Neural cell (in vitro differentiated cells): Measurements from ENCODE around the gene SIGLEC10. TPM values are rescaled to one million over a fixed set of nuclear protein-coding genes. Genes with fewer than 3 reads are reported as not detected.

Source experiments
- H2AFZ ChIP-seq: fragments of 200-600, 300-800 bp; sonication (generic), shearing (Covaris generic); 2 replicates; pipeline ENCODE4 v1.6.0; 2014; ENCODE audit warnings: low read depth, mild to moderate bottlenecking, antibody characterized with exemption, low read length, moderate library complexity
- H3F3A ChIP-seq: fragments of 200-600 bp; shearing (Covaris generic); 2 replicates; pipeline ENCODE4 v1.6.1; 2016; ENCODE audit warnings: mild to moderate bottlenecking, moderate library complexity, mixed read lengths, antibody characterized with exemption, low read length; ENCODE audit not compliant: insufficient read depth, poor library complexity, severe bottlenecking
- H3K27ac ChIP-seq: fragments of 200-600, 300-800 bp; sonication (generic), shearing (Covaris generic); 2 replicates; pipeline ENCODE4 v1.5.1; 2014; ENCODE audit warnings: mild to moderate bottlenecking, low read length, moderate library complexity
- H3K27me3 ChIP-seq: fragments of 300-800, 200-600 bp; sonication (generic), shearing (Covaris generic); 2 replicates; pipeline ENCODE4 v1.6.0; 2014; ENCODE audit warnings: mild to moderate bottlenecking, low read depth, low read length, moderate library complexity; ENCODE audit not compliant: insufficient read depth
- H3K36me3 ChIP-seq: fragments of 300-800, 200-600 bp; sonication (generic), shearing (Covaris generic); 2 replicates; pipeline ENCODE4 v1.5.1; 2014; ENCODE audit warnings: mild to moderate bottlenecking, antibody characterized with exemption, low read length, moderate library complexity; ENCODE audit not compliant: insufficient read depth
- H3K4me2 ChIP-seq: fragments of 300-800, 200-600 bp; sonication (generic), shearing (Covaris generic); 2 replicates; pipeline ENCODE4 v1.6.0; 2014; ENCODE audit warnings: mild to moderate bottlenecking, low read length
- H3K4me3 ChIP-seq: fragments of 300-800, 200-600 bp; sonication (generic), shearing (Covaris generic); 2 replicates; pipeline ENCODE4 v1.5.1; 2014; ENCODE audit warnings: mild to moderate bottlenecking, low read length, moderate library complexity
- H3K79me2 ChIP-seq: fragments of 200-600 bp; shearing (Covaris generic); replicated peaks from 2 replicates; pipeline ENCODE4 v1.6.0; 2014; ENCODE audit warnings: mild to moderate bottlenecking, low read length, moderate library complexity; ENCODE audit not compliant: insufficient read depth
- H3K9ac ChIP-seq: fragments of 300-800, 200-600 bp; sonication (generic), shearing (Covaris generic); 2 replicates; pipeline ENCODE4 v1.6.1; 2016; ENCODE audit warnings: mild to moderate bottlenecking, low read length, mixed read lengths
- H3K9me2 ChIP-seq: fragments of 200-600 bp; shearing (Covaris generic); 2 replicates; pipeline ENCODE4 v1.6.1; 2016; ENCODE audit warnings: mild to moderate bottlenecking, low read length, mixed read lengths; ENCODE audit not compliant: insufficient read depth
- H3K9me3 ChIP-seq: fragments of 200-600, 300-800 bp; sonication (generic), shearing (Covaris generic); 2 replicates; pipeline ENCODE4 v1.6.1; 2016; ENCODE audit warnings: mild to moderate bottlenecking, mixed run types, low read length, moderate library complexity, mixed read lengths
- H4K20me1 ChIP-seq: fragments of 200-600 bp; shearing (Covaris generic); 2 replicates; pipeline ENCODE4 v1.6.1; 2016; ENCODE audit warnings: mild to moderate bottlenecking, mixed run types; ENCODE audit not compliant: insufficient read depth
- EP300 ChIP-seq: fragments of 450-650 bp; conservative IDR thresholded peaks from 2 replicates; pipeline ENCODE4 v1.6.1; 2014; ENCODE audit warnings: antibody characterized with exemption, mild to moderate bottlenecking, moderate library complexity; ENCODE audit not compliant: poor library complexity, severe bottlenecking
- EZH2 ChIP-seq: fragments of 200-600, 300-800 bp; shearing (Covaris generic), sonication (generic); IDR thresholded peaks from 2 replicates; pipeline ENCODE4 v1.6.1; 2014; ENCODE audit warnings: antibody characterized with exemption, low read length, borderline replicate concordance, mild to moderate bottlenecking; ENCODE audit not compliant: insufficient read depth, poor library complexity, severe bottlenecking
- MXI1 ChIP-seq: fragments of 450-650 bp; conservative IDR thresholded peaks from 2 replicates; pipeline ENCODE4 v1.6.1; 2014; ENCODE audit warnings: antibody characterized with exemption, mild to moderate bottlenecking; ENCODE audit not compliant: poor library complexity, severe bottlenecking
- POLR2AphosphoS5 ChIP-seq: IDR thresholded peaks from 2 replicates; pipeline ENCODE4 v1.6.1; 2012
- RAD21 ChIP-seq: fragments of 450-650 bp; conservative IDR thresholded peaks from 2 replicates; pipeline ENCODE4 v1.6.1; 2014; ENCODE audit warnings: antibody characterized with exemption, mild to moderate bottlenecking, moderate library complexity
- SMC3 ChIP-seq: fragments of 450-650 bp; conservative IDR thresholded peaks from 2 replicates; pipeline ENCODE4 v1.6.1; 2014; ENCODE audit warnings: antibody characterized with exemption, mild to moderate bottlenecking, moderate library complexity; ENCODE audit not compliant: poor library complexity
- TAF1 ChIP-seq: IDR thresholded peaks from 2 replicates; pipeline ENCODE4 v1.6.1; 2012; ENCODE audit warnings: low read depth
- polyA plus RNA-seq: library from polyadenylated mRNA; depleted of rRNA; stranded (reverse); fragments of >200 nt; gene quantifications from 2 replicates; pipeline ENCODE4 v1.2.3, GENCODE V29; 2014
- TF ChIP-seq, protein P1 (sequence below): IDR thresholded peaks from 2 replicates; pipeline ENCODE4 v1.6.1; 2012; ENCODE audit warnings: borderline replicate concordance
- TF ChIP-seq, protein P2 (sequence below): fragments of 450-650 bp; IDR thresholded peaks from 2 replicates; pipeline ENCODE4 v1.5.1; 2014; ENCODE audit warnings: antibody characterized with exemption, mild to moderate bottlenecking, moderate library complexity; ENCODE audit not compliant: poor library complexity, severe bottlenecking

The SIGLEC10 gene
- polyA plus RNA-seq, 1 donor from 2014 or later = not detected

DNA sequence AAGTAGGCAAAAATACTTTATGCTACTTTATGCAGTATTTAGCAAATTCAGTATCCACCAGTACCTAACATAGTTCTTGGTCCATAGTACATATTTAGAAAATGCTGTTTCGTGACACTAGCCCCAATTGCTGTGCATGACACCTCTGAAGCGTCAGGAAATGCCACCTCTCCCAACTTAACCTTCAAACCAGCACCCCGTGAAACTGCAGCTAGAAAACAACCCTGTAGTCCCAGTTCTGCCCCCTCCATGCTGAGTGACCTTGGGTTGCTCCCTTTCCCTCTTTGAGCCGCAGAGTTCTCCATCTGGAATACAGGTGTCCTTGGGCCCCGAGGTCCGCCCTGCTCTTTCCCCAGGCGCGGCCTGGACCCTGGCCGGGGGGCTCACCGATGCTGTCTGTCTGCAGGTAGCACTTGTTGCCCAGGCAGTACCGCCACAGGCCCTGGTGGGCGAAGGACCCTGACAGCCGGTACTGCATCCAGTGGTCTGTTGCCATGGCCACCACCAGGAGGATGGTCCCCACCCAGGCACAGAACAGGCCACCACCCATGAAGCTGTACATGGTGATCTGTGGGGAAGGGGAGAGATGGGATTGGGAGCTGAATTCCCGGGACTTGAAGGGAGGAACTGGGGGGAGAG lies 30.4 kb downstream of the SIGLEC10 start:
- no peak overlapping the region for H3K27ac ChIP-seq
- no peaks in the 10 kb centered on the region for H3K36me3 ChIP-seq
- no peaks in the 10 kb centered on the region for H3K9me2 ChIP-seq
- H3K27me3 ChIP-seq = no peaks in the 10 kb centered on the region
- H3K9ac ChIP-seq = no peak overlapping the region
- H3F3A ChIP-seq = no peaks in the 10 kb centered on the region
- H3K9me3 ChIP-seq = no peaks in the 10 kb centered on the region
- H3K4me3 ChIP-seq = no peak overlapping the region
- H4K20me1 ChIP-seq = no peaks in the 10 kb centered on the region
- H3K79me2 ChIP-seq = no peaks in the 10 kb centered on the region
- TF ChIP-seq POLR2AphosphoS5 = no peak
- TF ChIP-seq, protein P1, sequence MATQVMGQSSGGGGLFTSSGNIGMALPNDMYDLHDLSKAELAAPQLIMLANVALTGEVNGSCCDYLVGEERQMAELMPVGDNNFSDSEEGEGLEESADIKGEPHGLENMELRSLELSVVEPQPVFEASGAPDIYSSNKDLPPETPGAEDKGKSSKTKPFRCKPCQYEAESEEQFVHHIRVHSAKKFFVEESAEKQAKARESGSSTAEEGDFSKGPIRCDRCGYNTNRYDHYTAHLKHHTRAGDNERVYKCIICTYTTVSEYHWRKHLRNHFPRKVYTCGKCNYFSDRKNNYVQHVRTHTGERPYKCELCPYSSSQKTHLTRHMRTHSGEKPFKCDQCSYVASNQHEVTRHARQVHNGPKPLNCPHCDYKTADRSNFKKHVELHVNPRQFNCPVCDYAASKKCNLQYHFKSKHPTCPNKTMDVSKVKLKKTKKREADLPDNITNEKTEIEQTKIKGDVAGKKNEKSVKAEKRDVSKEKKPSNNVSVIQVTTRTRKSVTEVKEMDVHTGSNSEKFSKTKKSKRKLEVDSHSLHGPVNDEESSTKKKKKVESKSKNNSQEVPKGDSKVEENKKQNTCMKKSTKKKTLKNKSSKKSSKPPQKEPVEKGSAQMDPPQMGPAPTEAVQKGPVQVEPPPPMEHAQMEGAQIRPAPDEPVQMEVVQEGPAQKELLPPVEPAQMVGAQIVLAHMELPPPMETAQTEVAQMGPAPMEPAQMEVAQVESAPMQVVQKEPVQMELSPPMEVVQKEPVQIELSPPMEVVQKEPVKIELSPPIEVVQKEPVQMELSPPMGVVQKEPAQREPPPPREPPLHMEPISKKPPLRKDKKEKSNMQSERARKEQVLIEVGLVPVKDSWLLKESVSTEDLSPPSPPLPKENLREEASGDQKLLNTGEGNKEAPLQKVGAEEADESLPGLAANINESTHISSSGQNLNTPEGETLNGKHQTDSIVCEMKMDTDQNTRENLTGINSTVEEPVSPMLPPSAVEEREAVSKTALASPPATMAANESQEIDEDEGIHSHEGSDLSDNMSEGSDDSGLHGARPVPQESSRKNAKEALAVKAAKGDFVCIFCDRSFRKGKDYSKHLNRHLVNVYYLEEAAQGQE = no peak
- no peak for TF ChIP-seq TAF1
- no peak for TF ChIP-seq EP300
- TF ChIP-seq MXI1 = no peak
- no peak for TF ChIP-seq RAD21
- TF ChIP-seq, protein P2, sequence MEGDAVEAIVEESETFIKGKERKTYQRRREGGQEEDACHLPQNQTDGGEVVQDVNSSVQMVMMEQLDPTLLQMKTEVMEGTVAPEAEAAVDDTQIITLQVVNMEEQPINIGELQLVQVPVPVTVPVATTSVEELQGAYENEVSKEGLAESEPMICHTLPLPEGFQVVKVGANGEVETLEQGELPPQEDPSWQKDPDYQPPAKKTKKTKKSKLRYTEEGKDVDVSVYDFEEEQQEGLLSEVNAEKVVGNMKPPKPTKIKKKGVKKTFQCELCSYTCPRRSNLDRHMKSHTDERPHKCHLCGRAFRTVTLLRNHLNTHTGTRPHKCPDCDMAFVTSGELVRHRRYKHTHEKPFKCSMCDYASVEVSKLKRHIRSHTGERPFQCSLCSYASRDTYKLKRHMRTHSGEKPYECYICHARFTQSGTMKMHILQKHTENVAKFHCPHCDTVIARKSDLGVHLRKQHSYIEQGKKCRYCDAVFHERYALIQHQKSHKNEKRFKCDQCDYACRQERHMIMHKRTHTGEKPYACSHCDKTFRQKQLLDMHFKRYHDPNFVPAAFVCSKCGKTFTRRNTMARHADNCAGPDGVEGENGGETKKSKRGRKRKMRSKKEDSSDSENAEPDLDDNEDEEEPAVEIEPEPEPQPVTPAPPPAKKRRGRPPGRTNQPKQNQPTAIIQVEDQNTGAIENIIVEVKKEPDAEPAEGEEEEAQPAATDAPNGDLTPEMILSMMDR = no peak
- H2AFZ ChIP-seq = no peak overlapping the region
- H3K4me2 ChIP-seq = no peak overlapping the region

DNA sequence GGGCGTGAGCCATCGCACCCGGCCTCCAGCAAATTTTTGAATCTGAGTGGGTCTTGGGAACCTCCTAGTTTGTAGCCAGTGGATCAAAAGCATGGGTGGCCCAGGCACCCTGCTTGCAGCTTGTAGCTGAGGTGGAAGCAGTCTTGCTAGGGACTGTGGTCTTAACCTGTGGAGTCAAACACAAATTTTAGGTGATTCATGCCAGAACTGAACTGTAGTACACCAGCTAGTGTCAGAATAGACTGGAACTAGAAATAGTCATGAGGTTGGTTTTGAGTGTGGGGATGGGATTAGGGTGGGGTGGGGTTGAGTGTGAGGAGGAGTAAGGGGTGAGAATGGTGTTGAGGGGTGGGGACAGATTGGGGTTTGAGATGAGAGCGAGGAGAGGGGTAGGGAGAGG lies 35.4 kb downstream of the SIGLEC10 start:
- no peak overlapping the region for H3K9ac ChIP-seq
- no peaks in the 10 kb centered on the region for H3K9me3 ChIP-seq
- H3K9me2 ChIP-seq = no peaks in the 10 kb centered on the region
- H2AFZ ChIP-seq = no peak overlapping the region
- H3K27ac ChIP-seq = no peak overlapping the region
- H4K20me1 ChIP-seq = no peaks in the 10 kb centered on the region
- no peak overlapping the region for H3K4me3 ChIP-seq
- no peaks in the 10 kb centered on the region for H3F3A ChIP-seq
- no peaks in the 10 kb centered on the region for H3K27me3 ChIP-seq
- TF ChIP-seq MXI1 = no peak
- TF ChIP-seq EP300 = no peak
- no peak for TF ChIP-seq RAD21
- TF ChIP-seq, protein P1 = no peak
- TF ChIP-seq POLR2AphosphoS5 = no peak
- TF ChIP-seq EZH2 = no peak
- no peak for TF ChIP-seq SMC3
- TF ChIP-seq, protein P2 = no peak
- no peak for TF ChIP-seq TAF1
- H3K79me2 ChIP-seq = no peaks in the 10 kb centered on the region
- H3K36me3 ChIP-seq = no peaks in the 10 kb centered on the region
- H3K4me2 ChIP-seq = no peak overlapping the region
